HL-60 (cell line): ENCODE measurements around the gene PDE8B.

Experiments
- DNase-seq, 2 experiments: peaks; one replicate each; pipeline ENCODE4 v3.0.0-alpha.2; 2010 to 2020; ENCODE audit warnings: low read depth in 1 of 2, low spot score in 1 of 2
- H3K27ac ChIP-seq: fragments of 250-450 bp; sonication (Bioruptor Pico); replicated peaks from 2 replicates; pipeline ENCODE4 v1.5.1; 2020; ENCODE audit warnings: mild to moderate bottlenecking, moderate library complexity
- H3K27me3 ChIP-seq: fragments of 250-450 bp; sonication (Bioruptor Pico); 2 replicates; pipeline ENCODE4 v1.5.1; 2021; ENCODE audit warnings: mild to moderate bottlenecking, moderate library complexity; ENCODE audit not compliant: insufficient read depth, poor library complexity, severe bottlenecking
- H3K4me3 ChIP-seq: replicated peaks from 2 replicates; pipeline ENCODE4 v1.5.1; 2011; ENCODE audit warnings: mild to moderate bottlenecking, control low read depth, low read length; ENCODE audit not compliant: insufficient read depth
- CTCF ChIP-seq: IDR thresholded peaks from one replicate; pipeline ENCODE4 v1.5.1; 2011; ENCODE audit warnings: low read length, control low read depth, inconsistent platforms; ENCODE audit not compliant: insufficient read depth
- GABPA ChIP-seq: IDR thresholded peaks from 2 replicates; pipeline ENCODE4 v1.6.1; 2012; ENCODE audit warnings: low read depth
- POLR2AphosphoS5 ChIP-seq: IDR thresholded peaks from 2 replicates; pipeline ENCODE4 v1.6.1; 2012; ENCODE audit warnings: low read depth
- REST ChIP-seq: IDR thresholded peaks from 2 replicates; pipeline ENCODE4 v1.6.1; 2012; ENCODE audit warnings: low read depth; ENCODE audit not compliant: insufficient replicate concordance
- SPI1 ChIP-seq: IDR thresholded peaks from 2 replicates; pipeline ENCODE4 v1.6.1; 2012; ENCODE audit warnings: low read depth, mild to moderate bottlenecking, borderline replicate concordance

PDE8B gene

GRCh38 chr5:77218263-77218662 is 7.8 kb downstream of the PDE8B start:
- no peak for DNase-seq
- TF ChIP-seq CTCF (no peak), SPI1 (no peak), REST (no peak), POLR2AphosphoS5 (no peak), GABPA (no peak)
- Histone ChIP-seq H3K27me3 (no peaks in the 10 kb centered on the region), H3K4me3 (no peak overlapping the region), H3K27ac (no peak overlapping the region)

GRCh38 chr5:77221115-77221514 is 10.6 kb downstream of the PDE8B start:
- Histone ChIP-seq H3K27ac (no peak overlapping the region), H3K27me3 (no peaks in the 10 kb centered on the region), H3K4me3 (no peak overlapping the region)
- no peak for TF ChIP-seq POLR2AphosphoS5
- no peak for TF ChIP-seq GABPA
- no peak for TF ChIP-seq REST
- TF ChIP-seq SPI1 = no peak
- TF ChIP-seq CTCF = no peak
- no peak for DNase-seq

GRCh38 chr5:77222722-77223121 is 12.2 kb downstream of the PDE8B start:
- DNase-seq = no peak
- no peak overlapping the region for H3K27ac ChIP-seq
- no peaks in the 10 kb centered on the region for H3K27me3 ChIP-seq
- TF ChIP-seq REST (no peak), POLR2AphosphoS5 (no peak), GABPA (no peak), CTCF (no peak), SPI1 (no peak)
- H3K4me3 ChIP-seq = no peak overlapping the region
